Gastroesophageal sphincter (tissue), 4 donors: ENCODE data around the gene TFG. TPM values are rescaled to one million over a fixed set of nuclear protein-coding genes. Genes with fewer than 3 reads are reported as not detected.
A peak's percentile ranks its signal among the peaks of the same experiment; 100 is the strongest.

Experiments used
- ATAC-seq: fragments of 150-250 bp; one replicate; pipeline ENCODE4 v1.9.1; 2016; ENCODE audit warnings: mild to moderate bottlenecking, moderate library complexity
- H3K27ac ChIP-seq, 4 donors: fragments of 200-600 bp; sonication (generic) in 3 of 4; 1 replicate in 3 of 4; 2 replicates in 1 of 4; pipeline ENCODE4 v1.5.1; 2016 to 2019
- H3K27me3 ChIP-seq: fragments of 200-600 bp; sonication (generic); one replicate; pipeline ENCODE4 v1.5.1; 2019
- H3K36me3 ChIP-seq, 2 donors: fragments of 200-600 bp; sonication (generic); one replicate each; pipeline ENCODE4 v1.5.1; 2019; ENCODE audit warnings: control low read depth in 1 of 2
- H3K4me1 ChIP-seq, 3 donors: fragments of 200-600 bp; sonication (generic); 1 replicate in 2 of 3; 2 replicates in 1 of 3; pipeline ENCODE4 v1.5.1; 2016 to 2019; ENCODE audit warnings: control low read depth in 2 of 3
- H3K4me3 ChIP-seq, 2 donors: fragments of 200-600 bp; sonication (generic); one replicate each; pipeline ENCODE4 v1.5.1; 2019; ENCODE audit warnings: mild to moderate bottlenecking in 1 of 2, moderate library complexity in 1 of 2
- H3K9me3 ChIP-seq, 3 donors: fragments of 200-600 bp; sonication (generic); one replicate each; pipeline ENCODE4 v1.5.1; 2017 to 2019; ENCODE audit warnings: control low read depth in 2 of 3
- CTCF ChIP-seq, 4 experiments: fragments of 200-600 bp in 2 of 4; fragments of 450-650 bp in 2 of 4; sonication (generic) in 1 of 4; IDR thresholded peaks; one replicate each; pipeline ENCODE4 v1.5.1; 2017 to 2019; ENCODE audit warnings: antibody characterized with exemption in 4 of 4, mild to moderate bottlenecking in 2 of 4, moderate library complexity in 2 of 4
- EP300 ChIP-seq: sonication (generic); formaldehyde crosslinking; IDR thresholded peaks from one replicate; pipeline ENCODE4 v1.6.1; 2017; ENCODE audit warnings: antibody characterized with exemption, mild to moderate bottlenecking
- POLR2A ChIP-seq, 2 donors: fragments of 450-650 bp; IDR thresholded peaks; one replicate each; pipeline ENCODE4 v1.6.1; 2017; ENCODE audit warnings: antibody characterized with exemption in 2 of 2, mild to moderate bottlenecking in 2 of 2, moderate library complexity in 1 of 2
- POLR2AphosphoS5 ChIP-seq: sonication (generic); formaldehyde crosslinking; IDR thresholded peaks from one replicate; pipeline ENCODE4 v1.6.1; 2017; ENCODE audit warnings: antibody characterized with exemption
- WGBS, 2 donors: methylation state at CpG; one replicate each; pipeline ENCODE4 v1.1.5; 2018; ENCODE audit warnings: low coverage in 1 of 2; 5-methylcytosine and 5-hydroxymethylcytosine counted together
- total RNA-seq, 4 donors: library from RNA; depleted of rRNA; stranded (reverse); fragments of >200 nt; gene quantifications; one replicate each; pipeline ENCODE4 v1.1.0, GENCODE V29; 2016

Gene TFG
- total RNA-seq, 4 donors from 2014 or later = 61.9 to 72.7 (median 64.1) TPM

DNA sequence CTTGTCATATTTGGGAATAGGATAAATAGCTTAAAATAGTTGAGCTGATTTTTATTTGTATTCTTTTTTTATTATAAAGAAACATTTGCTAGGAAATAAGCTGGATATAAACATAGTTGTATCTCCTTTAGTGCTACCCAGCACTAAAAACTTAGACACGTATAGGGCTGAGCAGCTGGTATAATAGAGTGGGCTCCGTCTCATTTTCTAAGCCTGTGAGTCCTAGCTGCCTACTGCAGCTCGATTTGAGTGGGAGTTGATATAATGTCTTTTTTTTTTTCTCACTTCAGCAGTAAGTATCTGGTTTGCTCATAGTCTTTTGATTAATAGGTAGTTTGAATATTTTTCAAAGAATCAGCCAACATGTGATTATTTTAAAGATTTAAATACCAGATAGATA is 34.2 kb downstream of the TFG start:
- WGBS, 2 donors = 76 to 82% methylated on average over 3 of the region's 3 CpGs
- TF ChIP-seq POLR2A (IDR thresholded peaks at IDR 0.05) = no peak
- ATAC-seq = no peak

DNA sequence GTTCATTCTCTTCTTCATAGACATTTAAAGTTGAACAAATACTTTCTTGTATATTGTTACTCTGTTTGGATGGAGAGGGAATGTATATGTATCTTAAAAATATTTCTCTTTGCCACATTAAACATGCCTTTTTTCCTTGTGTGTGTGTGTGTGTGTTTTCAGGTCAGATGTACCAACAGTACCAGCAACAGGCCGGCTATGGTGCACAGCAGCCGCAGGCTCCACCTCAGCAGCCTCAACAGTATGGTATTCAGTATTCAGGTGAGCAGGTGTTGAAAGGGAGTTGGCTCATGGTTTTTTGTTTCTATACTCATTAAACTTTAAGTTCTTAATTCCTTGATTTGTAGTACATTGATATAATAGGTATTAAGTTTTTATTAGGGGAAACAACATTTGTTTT is 35.4 kb downstream of the TFG start:
- 89 to 92% methylated on average over 2 of the region's 2 CpGs for WGBS, 2 donors
- TF ChIP-seq EP300 = no peak
- TF ChIP-seq POLR2AphosphoS5 = no peak
- no peak for TF ChIP-seq POLR2A (IDR thresholded peaks at IDR 0.05)
- TF ChIP-seq CTCF (IDR thresholded peaks at IDR 0.05) = no peak
- Histone ChIP-seq H3K27me3 (no peaks in the 10 kb centered on the region), H3K4me1 (peaks cover 0 to 8% (median 0%) of the 10 kb centered on the region in 3 donors), H3K4me3 (no peak overlapping the region), H3K36me3 (peaks cover 4 to 76% of the 10 kb centered on the region in 2 donors), H3K27ac (no peak overlapping the region), H3K9me3 (no peaks in the 10 kb centered on the region)
- no peak for ATAC-seq

More for the DNA sequence above, 34.2 kb downstream of the TFG start:
- H3K27me3 ChIP-seq = no peaks in the 10 kb centered on the region
- H3K4me1 ChIP-seq = peaks cover 0 to 8% (median 0%) of the 10 kb centered on the region in 3 donors
- H3K36me3 ChIP-seq = peaks cover 4 to 75% of the 10 kb centered on the region in 2 donors
- H3K27ac ChIP-seq = no peak overlapping the region
- no peaks in the 10 kb centered on the region for H3K9me3 ChIP-seq
- H3K4me3 ChIP-seq = no peak overlapping the region

DNA sequence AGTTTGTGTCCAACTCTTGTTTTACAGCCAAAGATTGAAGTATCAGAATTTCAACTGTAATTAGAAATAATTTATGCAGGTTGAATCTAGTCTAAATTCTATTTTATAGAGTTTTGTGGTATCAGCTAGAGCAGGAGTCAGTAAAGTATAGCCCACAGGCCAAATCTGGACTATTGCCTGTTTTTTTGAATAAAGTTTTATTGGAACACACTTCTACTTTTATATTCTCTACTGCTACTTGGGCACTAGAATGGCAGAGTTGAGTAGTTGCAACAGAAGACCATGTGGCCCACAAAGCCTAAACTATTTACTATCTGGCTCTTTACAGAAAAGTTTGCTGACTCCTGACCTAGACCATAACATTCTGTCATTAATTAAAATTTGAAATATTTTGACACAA is 36.3 kb downstream of the TFG start:
- ATAC-seq = no peak
- H3K36me3 ChIP-seq = peaks cover 0 to 77% of the 10 kb centered on the region in 2 donors
- TF ChIP-seq CTCF (IDR thresholded peaks at IDR 0.05) (no peak), POLR2A (IDR thresholded peaks at IDR 0.05) (no peak), POLR2AphosphoS5 (no peak), EP300 (no peak)
- H3K4me3 ChIP-seq = no peak overlapping the region
- H3K27me3 ChIP-seq = no peaks in the 10 kb centered on the region
- no peaks in the 10 kb centered on the region for H3K9me3 ChIP-seq
- no peak overlapping the region for H3K27ac ChIP-seq
- H3K4me1 ChIP-seq = peaks cover 0 to 8% (median 0%) of the 10 kb centered on the region in 3 donors

DNA sequence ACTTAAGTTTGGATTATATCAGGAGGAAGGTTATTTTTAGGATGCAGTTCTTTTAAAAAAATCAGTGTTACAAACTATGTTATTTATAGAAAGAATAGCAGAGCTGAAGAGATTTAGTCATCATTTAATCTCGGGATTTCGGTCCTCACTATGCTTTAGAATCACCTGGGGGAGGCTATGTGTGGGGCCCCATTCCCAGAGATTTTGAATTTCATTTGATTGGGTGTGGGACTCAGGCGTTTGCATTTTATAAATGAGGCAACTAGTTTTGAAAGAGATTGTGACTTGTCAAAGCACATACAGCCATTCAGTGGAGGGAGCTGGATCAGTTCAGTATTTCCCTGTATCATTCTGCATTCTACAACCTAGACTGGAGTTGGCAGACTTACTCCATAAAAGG is 36.8 kb downstream of the TFG start:
- Histone ChIP-seq H3K9me3 (no peaks in the 10 kb centered on the region), H3K27ac (peak overlapping the region in 1 of 4 donors; percentile 28), H3K36me3 (peaks cover 0 to 77% of the 10 kb centered on the region in 2 donors), H3K4me3 (no peak overlapping the region), H3K27me3 (no peaks in the 10 kb centered on the region), H3K4me1 (peaks cover 0 to 8% (median 0%) of the 10 kb centered on the region in 3 donors)
- no peak for ATAC-seq
- 35 to 42% methylated on average over 3 of the region's 3 CpGs for WGBS, 2 donors
- TF ChIP-seq EP300 = no peak
- no peak for TF ChIP-seq POLR2A (IDR thresholded peaks at IDR 0.05)
- no peak for TF ChIP-seq POLR2AphosphoS5
- no peak for TF ChIP-seq CTCF (IDR thresholded peaks at IDR 0.05)

DNA sequence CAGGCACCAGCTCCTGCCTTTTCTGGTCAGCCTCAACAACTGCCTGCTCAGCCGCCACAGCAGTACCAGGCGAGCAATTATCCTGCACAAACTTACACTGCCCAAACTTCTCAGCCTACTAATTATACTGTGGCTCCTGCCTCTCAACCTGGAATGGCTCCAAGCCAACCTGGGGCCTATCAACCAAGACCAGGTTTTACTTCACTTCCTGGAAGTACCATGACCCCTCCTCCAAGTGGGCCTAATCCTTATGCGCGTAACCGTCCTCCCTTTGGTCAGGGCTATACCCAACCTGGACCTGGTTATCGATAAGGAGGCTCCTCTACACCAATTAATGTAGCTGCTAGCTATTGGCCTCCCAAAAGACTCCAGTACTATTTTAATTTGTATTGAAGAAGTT is 38.9 kb downstream of the TFG start:
- H3K4me1 ChIP-seq = peaks cover 0 to 8% (median 0%) of the 10 kb centered on the region in 3 donors
- H3K36me3 ChIP-seq = peaks cover 0 to 83% of the 10 kb centered on the region in 2 donors
- H3K27ac ChIP-seq = peak overlapping the region in 2 of 4 donors; percentile 29 to 39
- no peak for ATAC-seq
- H3K27me3 ChIP-seq = no peaks in the 10 kb centered on the region
- H3K4me3 ChIP-seq = no peak overlapping the region
- WGBS, 2 donors = 85 to 88% methylated on average over 6 of the region's 6 CpGs
- no peak for TF ChIP-seq CTCF (IDR thresholded peaks at IDR 0.05)
- no peak for TF ChIP-seq POLR2AphosphoS5
- TF ChIP-seq EP300 = no peak
- no peak for TF ChIP-seq POLR2A (IDR thresholded peaks at IDR 0.05)
- H3K9me3 ChIP-seq = no peaks in the 10 kb centered on the region
